NOMO-1 treated with DMSO at 0.1 percent for 48 hours (cell line): ENCODE measurements around the gene RSRC1.
A peak's percentile ranks its signal among the peaks of the same experiment; 100 is the strongest.
"Not testable (repeated sequence)": the region's sequence is repeated elsewhere in the genome, so short reads cannot be mapped to it uniquely, and the experiment has no call there.

ENCODE experiments used
- DNase-seq: peaks from one replicate; lab custom pipeline; 2025; ENCODE audit not compliant: unreplicated experiment; lab: John Stamatoyannopoulos, UW

The RSRC1 gene

GRCh38 chr3:158220575-158220974 is 110.7 kb downstream of the RSRC1 start:
- DNase-seq, result no peak

- DNase-seq, result no peak
These were observed 111.5 kb downstream of the RSRC1 start for GRCh38 chr3:158221426-158221825.

- no peak for DNase-seq
These were observed 116.5 kb downstream of the RSRC1 start for GRCh38 chr3:158226429-158226828.

GRCh38 chr3:158228942-158229341 is 119.1 kb downstream of the RSRC1 start:
- not testable (repeated sequence) for DNase-seq

GRCh38 chr3:158233791-158234190 is 123.9 kb downstream of the RSRC1 start:
- no peak for DNase-seq

- DNase-seq, result no peak
These were observed 134.4 kb downstream of the RSRC1 start for GRCh38 chr3:158244274-158244673.

GRCh38 chr3:158247288-158247687 is 137.4 kb downstream of the RSRC1 start:
- DNase-seq, result no peak

- DNase-seq, result no peak
These were observed 138.4 kb downstream of the RSRC1 start for GRCh38 chr3:158248261-158248660.

- DNase-seq, result no peak
These were observed 139.3 kb downstream of the RSRC1 start for GRCh38 chr3:158249183-158249582.

- no peak for DNase-seq
These were observed 148.7 kb downstream of the RSRC1 start for GRCh38 chr3:158258619-158259018.

GRCh38 chr3:158260392-158260791 is 150.5 kb downstream of the RSRC1 start:
- DNase-seq, result no peak

- no peak for DNase-seq
These were observed 151.6 kb downstream of the RSRC1 start for GRCh38 chr3:158261371-158261991.

- no peak for DNase-seq
These were observed 155.0 kb downstream of the RSRC1 start for GRCh38 chr3:158264894-158265293.

- peak; percentile 3 for DNase-seq
These were observed 157.1 kb downstream of the RSRC1 start for GRCh38 chr3:158267015-158267414.

- DNase-seq, result no peak
These were observed 160.1 kb downstream of the RSRC1 start for GRCh38 chr3:158269942-158270341.

GRCh38 chr3:158272081-158272480 is 162.2 kb downstream of the RSRC1 start:
- DNase-seq, result no peak

- no peak for DNase-seq
These were observed 163.8 kb downstream of the RSRC1 start for GRCh38 chr3:158273656-158274055.

GRCh38 chr3:158278187-158278586 is 168.3 kb downstream of the RSRC1 start:
- no peak for DNase-seq

GRCh38 chr3:158279609-158280008 is 169.7 kb downstream of the RSRC1 start:
- peak; percentile 81 for DNase-seq

- no peak for DNase-seq
These were observed 185.9 kb downstream of the RSRC1 start for GRCh38 chr3:158295771-158296170.

- DNase-seq, result no peak
These were observed 188.1 kb downstream of the RSRC1 start for GRCh38 chr3:158297940-158298339.

- no peak for DNase-seq
These were observed 198.5 kb downstream of the RSRC1 start for GRCh38 chr3:158308236-158308928.
